ENCODE results near the gene SLC25A6.

- no peak for TF ChIP-seq POLR2A (IDR thresholded peaks at IDR 0.05)
- TF ChIP-seq, protein P1, sequence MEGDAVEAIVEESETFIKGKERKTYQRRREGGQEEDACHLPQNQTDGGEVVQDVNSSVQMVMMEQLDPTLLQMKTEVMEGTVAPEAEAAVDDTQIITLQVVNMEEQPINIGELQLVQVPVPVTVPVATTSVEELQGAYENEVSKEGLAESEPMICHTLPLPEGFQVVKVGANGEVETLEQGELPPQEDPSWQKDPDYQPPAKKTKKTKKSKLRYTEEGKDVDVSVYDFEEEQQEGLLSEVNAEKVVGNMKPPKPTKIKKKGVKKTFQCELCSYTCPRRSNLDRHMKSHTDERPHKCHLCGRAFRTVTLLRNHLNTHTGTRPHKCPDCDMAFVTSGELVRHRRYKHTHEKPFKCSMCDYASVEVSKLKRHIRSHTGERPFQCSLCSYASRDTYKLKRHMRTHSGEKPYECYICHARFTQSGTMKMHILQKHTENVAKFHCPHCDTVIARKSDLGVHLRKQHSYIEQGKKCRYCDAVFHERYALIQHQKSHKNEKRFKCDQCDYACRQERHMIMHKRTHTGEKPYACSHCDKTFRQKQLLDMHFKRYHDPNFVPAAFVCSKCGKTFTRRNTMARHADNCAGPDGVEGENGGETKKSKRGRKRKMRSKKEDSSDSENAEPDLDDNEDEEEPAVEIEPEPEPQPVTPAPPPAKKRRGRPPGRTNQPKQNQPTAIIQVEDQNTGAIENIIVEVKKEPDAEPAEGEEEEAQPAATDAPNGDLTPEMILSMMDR (IDR thresholded peaks at IDR 0.05 in 4 of 5, conservative IDR thresholded peaks at IDR 0.05 in 1 of 5) = no peak
Measured at GRCh38 chrX:1389181-1389992, 2.5 kb downstream of the SLC25A6 start.
